CD4-positive, alpha-beta T cell treated with Interleukin-4 for 4 hours (primary cell): ENCODE data around the gene NPPC.
"Not testable (repeated sequence)": the region's sequence is repeated elsewhere in the genome, so short reads cannot be mapped to it uniquely, and the experiment has no call there.

Experiments
- DNase-seq: peaks from one replicate; pipeline ENCODE4 v3.0.0-alpha.2; 2020

The NPPC gene

DNA sequence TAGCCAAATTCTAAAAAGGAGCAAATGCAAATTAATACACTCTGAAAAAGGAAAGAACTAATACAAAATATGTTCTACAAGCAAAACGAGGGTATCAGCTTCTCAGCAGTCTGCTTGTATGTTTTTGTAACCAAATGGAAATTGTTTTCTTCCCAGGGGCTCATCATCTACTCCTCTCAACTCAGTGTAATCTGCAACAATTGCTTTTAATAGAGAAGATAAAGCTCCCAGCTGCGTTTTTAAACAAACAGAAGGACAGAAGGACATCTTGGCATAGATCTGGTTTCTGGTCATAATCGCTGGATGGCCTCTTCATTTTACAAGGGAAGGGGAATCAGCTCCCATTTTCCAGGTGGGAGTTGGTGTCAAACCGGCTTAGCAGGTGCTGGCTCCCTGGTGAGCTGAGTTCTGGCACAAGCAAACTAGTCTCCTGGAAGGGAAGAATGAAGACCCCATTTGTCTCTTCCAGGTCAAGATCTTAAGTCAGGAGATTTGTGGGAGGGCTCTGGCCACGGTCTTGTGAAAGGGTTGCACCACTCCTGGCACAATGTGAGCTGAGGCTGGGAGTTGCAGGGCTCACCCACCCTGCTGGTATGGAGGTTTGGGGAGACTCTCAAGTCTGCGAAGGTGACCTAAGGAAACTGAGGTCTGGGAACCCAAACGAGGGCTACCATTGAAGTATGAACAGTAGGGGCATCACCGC, 41.6 kb downstream of the NPPC start:
- DNase-seq = no peak

DNA sequence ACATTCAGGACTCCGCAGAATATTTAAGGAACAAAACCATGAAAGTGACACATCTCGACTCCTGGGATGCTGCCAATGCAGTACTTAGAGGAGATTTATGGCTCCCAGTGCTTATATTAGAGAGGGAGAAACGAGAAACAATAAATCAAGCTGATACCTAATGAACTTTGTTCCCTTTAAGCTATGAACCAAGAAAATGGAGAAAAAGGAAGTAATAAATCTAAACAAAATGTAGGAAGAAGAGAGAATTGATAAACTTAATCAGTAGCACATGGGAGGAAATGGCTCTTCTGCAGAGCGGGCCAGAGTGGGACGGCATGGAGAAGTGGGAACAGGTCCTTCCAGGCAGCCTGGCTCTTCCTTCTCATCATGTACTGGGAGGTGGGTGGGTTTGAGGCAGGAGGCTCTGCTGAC, 42.7 kb downstream of the NPPC start:
- no peak for DNase-seq

DNA sequence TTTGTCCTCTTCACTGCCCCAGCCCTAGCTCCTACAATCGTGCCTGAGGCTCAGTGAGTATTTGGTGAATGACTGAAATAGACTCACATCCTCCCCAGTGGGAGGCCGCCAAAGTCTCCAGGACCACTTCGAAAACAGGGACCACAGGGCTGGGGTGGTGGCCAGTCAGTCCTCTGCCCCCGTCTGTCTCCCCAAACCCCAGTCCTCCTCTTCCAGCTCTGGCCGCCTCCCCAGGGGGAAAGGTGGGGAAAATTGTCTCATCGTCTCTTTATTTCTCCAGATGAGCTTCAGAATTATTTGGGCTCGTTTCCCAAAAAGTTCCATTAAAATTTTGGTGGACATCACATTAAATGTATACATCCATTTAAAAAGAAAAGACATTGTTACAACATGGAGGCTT, 43.5 kb downstream of the NPPC start:
- no peak for DNase-seq

DNA sequence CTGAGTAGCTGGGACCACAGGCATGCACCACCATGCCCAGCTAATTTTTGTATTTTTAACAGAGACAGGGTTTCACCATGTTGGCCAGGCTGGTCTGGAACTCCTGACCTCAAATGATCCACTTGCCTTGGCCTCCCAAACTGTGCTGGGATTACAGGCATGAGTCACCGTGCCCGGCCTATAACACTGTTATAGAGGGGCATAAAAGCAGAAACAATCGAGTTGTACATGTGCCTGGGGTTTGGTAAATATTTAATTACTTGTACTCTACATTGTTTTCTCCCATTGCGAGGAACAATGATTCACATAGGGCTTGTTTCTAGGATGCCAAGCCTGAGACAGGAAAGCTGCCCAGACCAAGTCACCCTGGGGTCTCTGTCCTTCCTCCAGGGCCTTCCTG, 45.8 kb downstream of the NPPC start:
- DNase-seq = not testable (repeated sequence)

DNA sequence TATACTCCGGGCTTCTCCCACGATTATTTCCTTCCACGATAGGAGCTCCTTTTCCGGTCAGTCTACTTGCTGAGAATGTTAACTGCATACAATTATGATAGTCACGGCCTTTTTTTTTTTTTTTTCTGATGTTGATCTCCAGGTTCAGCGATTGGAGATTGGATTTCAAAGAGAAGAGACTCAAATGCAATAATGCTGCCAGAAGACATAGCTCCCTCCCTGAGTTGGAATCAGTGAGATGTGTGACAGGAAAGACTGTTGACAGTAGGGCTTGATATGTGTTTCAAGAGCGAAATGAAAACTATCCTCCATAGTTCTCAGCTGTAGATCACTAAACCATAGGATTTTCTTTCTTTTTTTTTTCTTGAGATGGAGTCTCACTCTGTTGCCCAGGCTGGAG, 47.0 kb downstream of the NPPC start:
- DNase-seq = no peak

DNA sequence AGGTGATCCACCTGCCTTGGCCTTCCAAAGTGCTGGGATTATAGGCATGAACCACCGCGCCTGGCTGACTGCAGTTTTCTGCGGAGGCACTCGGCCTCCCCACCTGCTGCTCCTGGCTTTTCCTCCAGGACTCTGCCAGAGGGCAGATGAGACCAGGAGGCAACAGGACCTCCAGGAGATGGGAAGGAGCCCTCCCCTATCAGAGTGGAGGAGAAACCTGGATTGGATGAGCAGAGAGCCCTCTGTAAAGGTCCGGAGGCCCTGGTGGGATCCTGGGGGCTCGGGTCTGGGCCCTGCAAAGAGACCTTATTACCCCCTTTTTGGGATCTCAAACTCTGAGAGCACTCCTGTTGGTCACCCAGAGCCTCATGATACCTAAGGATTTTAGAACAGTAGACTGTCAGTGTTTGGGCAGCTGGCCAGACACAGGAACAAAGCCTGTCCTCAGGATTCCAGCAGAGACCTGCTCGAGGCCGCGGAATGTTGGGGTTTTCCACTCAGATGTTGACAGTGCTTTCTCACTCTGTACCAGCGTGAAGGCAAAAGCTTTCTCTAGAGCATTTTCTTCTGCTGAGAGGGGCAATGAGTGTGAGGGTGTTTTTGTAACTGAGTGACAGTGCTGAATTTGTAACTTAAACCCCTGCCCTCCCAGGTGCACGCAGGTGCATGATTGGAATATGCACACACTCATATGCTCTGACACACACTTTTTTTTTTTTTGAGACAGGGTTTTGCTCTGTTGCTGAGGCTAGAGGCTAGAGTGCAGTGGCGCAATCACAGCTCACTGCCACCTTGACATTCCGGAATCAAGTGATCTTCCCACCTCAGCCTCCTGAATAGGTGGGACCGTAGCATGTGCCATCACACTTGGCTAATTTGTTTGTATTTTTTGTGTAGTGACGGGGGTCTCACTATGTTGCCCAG, 48.4 kb downstream of the NPPC start:
- no peak for DNase-seq

DNA sequence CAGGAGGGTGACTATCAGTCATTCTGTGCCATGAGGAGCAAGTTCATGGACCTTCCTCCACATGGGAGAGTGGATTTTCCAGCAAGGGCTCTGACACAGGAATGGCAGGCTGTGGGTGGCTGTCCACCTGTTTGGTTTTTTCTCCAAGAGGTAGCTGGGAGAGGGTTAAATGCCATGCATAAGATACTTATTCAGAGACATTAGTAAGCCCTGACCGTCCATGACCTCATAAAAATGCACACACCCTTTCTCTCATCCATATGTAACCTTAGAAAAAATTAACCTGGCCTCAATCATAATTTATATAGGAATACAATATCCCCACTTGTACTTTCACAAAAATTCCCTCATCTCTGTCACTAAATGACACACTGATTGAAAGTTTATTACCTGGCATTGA, 51.3 kb downstream of the NPPC start:
- DNase-seq = no peak
